ENCODE measurements around the gene GNB1L. TPM values are rescaled to one million over a fixed set of nuclear protein-coding genes. Genes with fewer than 3 reads are reported as not detected.

GNB1L gene
- polyA plus RNA-seq, 1 donor, result 4.4 TPM

DNA sequence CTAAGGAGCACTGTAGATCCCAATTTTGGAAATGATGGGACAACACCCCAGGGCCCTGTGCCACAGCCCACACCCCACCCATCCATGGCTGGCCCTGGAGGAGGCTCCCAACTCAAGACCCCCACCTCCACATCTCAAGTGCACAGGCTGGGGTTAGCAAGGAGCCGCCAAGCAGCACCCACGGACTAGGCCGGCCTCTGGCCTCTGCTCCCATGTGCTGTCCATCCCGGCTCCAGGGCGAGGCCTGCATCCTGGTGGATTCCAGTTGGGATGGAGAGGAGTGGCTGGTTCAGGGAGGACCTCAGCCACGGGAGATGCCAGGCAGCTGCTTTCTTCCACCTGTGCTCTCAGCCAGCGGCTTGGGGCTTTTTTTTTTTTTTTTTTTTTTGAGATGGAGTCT lies 43.5 kb upstream of the GNB1L start:
- peaks cover 5% of the 10 kb centered on the region for H3K4me1 ChIP-seq (ENCODE audit: control insufficient read depth, insufficient read depth, low read length)
- DNase-seq, result no peak
- H3K4me3 ChIP-seq (ENCODE audit: low read length), result no peak overlapping the region
- no peak overlapping the region for H3K27ac ChIP-seq (ENCODE audit: low read length)
- peaks cover 28% of the 10 kb centered on the region for H3K36me3 ChIP-seq (ENCODE audit: control insufficient read depth, insufficient read depth, low read length)
- no peaks in the 10 kb centered on the region for H3K27me3 ChIP-seq (ENCODE audit: control insufficient read depth, insufficient read depth, low read length)
- no peaks in the 10 kb centered on the region for H3K9me3 ChIP-seq (ENCODE audit: control insufficient read depth, low read depth, low read length)
- WGBS (ENCODE audit: insufficient coverage, low lambda C conversion rate), result no CpG with 5 or more reads among the region's 7 CpGs

GRCh38 chr22:19897726-19898125 lies 43.1 kb upstream of the GNB1L start:
- Histone ChIP-seq H3K4me3 (ENCODE audit: low read length) (no peak overlapping the region), H3K9me3 (ENCODE audit: control insufficient read depth, low read depth, low read length) (no peaks in the 10 kb centered on the region), H3K4me1 (ENCODE audit: control insufficient read depth, insufficient read depth, low read length) (peaks cover 7% of the 10 kb centered on the region), H3K27ac (ENCODE audit: low read length) (no peak overlapping the region), H3K27me3 (ENCODE audit: control insufficient read depth, insufficient read depth, low read length) (no peaks in the 10 kb centered on the region), H3K36me3 (ENCODE audit: control insufficient read depth, insufficient read depth, low read length) (peaks cover 29% of the 10 kb centered on the region)
- no CpG with 5 or more reads among the region's 16 CpGs for WGBS (ENCODE audit: insufficient coverage, low lambda C conversion rate)
- DNase-seq, result no peak

GRCh38 chr22:19896665-19897355 lies 42.1 kb upstream of the GNB1L start:
- no peak overlapping the region for H3K27ac ChIP-seq (ENCODE audit: low read length)
- peaks cover 29% of the 10 kb centered on the region for H3K36me3 ChIP-seq (ENCODE audit: control insufficient read depth, insufficient read depth, low read length)
- no peaks in the 10 kb centered on the region for H3K9me3 ChIP-seq (ENCODE audit: control insufficient read depth, low read depth, low read length)
- peaks cover 16% of the 10 kb centered on the region for H3K4me1 ChIP-seq (ENCODE audit: control insufficient read depth, insufficient read depth, low read length)
- no CpG with 5 or more reads among the region's 15 CpGs for WGBS (ENCODE audit: insufficient coverage, low lambda C conversion rate)
- no peak overlapping the region for H3K4me3 ChIP-seq (ENCODE audit: low read length)
- no peak for DNase-seq
- H3K27me3 ChIP-seq (ENCODE audit: control insufficient read depth, insufficient read depth, low read length), result no peaks in the 10 kb centered on the region

DNA sequence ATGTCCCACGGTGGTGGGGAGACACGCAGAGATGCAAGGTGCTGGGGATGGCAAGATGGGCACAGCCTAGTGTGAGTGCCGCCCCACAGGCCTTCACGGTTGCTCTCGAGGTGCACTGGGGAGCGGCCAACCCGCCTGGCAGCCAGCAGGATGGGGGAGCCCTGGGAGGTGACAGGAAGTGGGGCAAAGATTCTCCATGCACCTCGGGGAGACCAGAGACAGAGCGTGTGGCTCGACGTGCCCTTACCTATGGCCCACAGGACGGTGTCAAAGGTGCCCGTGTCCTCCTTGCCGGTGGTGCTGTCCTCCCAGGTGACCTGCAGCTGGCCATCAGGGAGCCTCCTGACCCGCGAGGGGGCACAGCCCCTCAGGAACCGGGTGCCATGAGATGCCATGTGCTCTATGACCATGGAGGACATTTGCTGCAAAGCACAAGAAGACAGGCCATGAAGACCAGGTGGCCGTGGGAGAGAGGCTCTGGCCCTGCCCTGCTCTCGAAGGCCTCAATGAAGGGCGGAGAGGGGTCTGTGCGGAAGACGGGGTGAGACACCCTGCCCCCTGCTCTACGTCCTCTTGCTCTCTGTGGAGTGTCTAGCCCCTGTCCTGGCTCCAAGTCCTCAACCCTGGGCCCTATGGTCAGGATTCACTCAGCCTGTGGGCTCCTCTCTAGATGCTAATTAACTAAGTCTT lies 40.6 kb upstream of the GNB1L start:
- no peak overlapping the region for H3K27ac ChIP-seq (ENCODE audit: low read length)
- no peaks in the 10 kb centered on the region for H3K9me3 ChIP-seq (ENCODE audit: control insufficient read depth, low read depth, low read length)
- H3K36me3 ChIP-seq (ENCODE audit: control insufficient read depth, insufficient read depth, low read length), result peaks cover 31% of the 10 kb centered on the region
- H3K27me3 ChIP-seq (ENCODE audit: control insufficient read depth, insufficient read depth, low read length), result no peaks in the 10 kb centered on the region
- H3K4me1 ChIP-seq (ENCODE audit: control insufficient read depth, insufficient read depth, low read length), result peaks cover 23% of the 10 kb centered on the region
- no peak for DNase-seq
- H3K4me3 ChIP-seq (ENCODE audit: low read length), result no peak overlapping the region
- WGBS (ENCODE audit: insufficient coverage, low lambda C conversion rate), result no CpG with 5 or more reads among the region's 23 CpGs

DNA sequence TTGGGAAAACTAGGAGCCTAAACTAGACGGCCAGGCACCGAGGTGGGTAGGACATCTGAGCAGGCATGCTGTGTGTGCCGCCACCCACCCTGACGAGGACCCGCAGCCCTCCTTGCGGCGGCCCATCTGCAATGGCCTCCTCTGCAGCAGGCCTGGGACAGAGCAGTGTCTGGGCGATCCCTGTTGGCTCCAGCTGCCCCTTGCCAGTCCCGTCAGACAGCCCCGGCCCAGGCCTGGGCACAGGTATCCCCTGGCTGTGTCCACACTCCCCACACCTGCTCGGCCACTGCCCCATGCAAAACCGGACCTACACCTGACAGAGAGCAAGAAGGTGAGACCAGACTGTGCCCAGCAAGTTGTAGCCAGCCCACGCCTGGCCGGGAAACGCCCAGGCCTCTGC lies 38.7 kb upstream of the GNB1L start:
- H3K4me1 ChIP-seq (ENCODE audit: control insufficient read depth, insufficient read depth, low read length), result peaks cover 23% of the 10 kb centered on the region
- 80% methylated on average over 2 of the region's 15 CpGs for WGBS (ENCODE audit: insufficient coverage, low lambda C conversion rate)
- H3K36me3 ChIP-seq (ENCODE audit: control insufficient read depth, insufficient read depth, low read length), result peaks cover 25% of the 10 kb centered on the region
- no peak overlapping the region for H3K4me3 ChIP-seq (ENCODE audit: low read length)
- H3K27ac ChIP-seq (ENCODE audit: low read length), result no peak overlapping the region
- DNase-seq, result no peak
- H3K27me3 ChIP-seq (ENCODE audit: control insufficient read depth, insufficient read depth, low read length), result no peaks in the 10 kb centered on the region
- no peaks in the 10 kb centered on the region for H3K9me3 ChIP-seq (ENCODE audit: control insufficient read depth, low read depth, low read length)

DNA sequence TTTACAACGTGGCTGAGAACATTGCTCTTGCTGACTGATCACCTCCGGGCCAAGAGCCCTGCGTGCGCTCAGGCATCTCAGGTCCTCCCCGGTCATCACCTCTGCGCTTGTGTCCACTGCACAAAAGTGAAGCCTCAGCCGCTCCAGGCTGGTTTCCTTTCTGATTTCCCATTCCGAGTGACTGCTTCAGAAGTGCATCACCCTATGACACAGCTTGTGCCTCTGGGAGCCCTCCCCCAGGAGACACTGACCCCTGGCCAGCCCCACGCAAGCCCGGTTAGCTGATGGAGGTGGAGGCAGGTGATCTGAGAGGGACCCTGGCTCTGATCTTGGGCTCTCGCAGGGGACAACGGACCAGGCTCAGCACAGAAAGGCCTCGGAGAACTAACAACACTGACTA lies 38.3 kb upstream of the GNB1L start:
- H3K9me3 ChIP-seq (ENCODE audit: control insufficient read depth, low read depth, low read length), result no peaks in the 10 kb centered on the region
- no CpG with 5 or more reads among the region's 13 CpGs for WGBS (ENCODE audit: insufficient coverage, low lambda C conversion rate)
- H3K27ac ChIP-seq (ENCODE audit: low read length), result no peak overlapping the region
- peaks cover 22% of the 10 kb centered on the region for H3K36me3 ChIP-seq (ENCODE audit: control insufficient read depth, insufficient read depth, low read length)
- no peaks in the 10 kb centered on the region for H3K27me3 ChIP-seq (ENCODE audit: control insufficient read depth, insufficient read depth, low read length)
- DNase-seq, result no peak
- peaks cover 23% of the 10 kb centered on the region for H3K4me1 ChIP-seq (ENCODE audit: control insufficient read depth, insufficient read depth, low read length)
- no peak overlapping the region for H3K4me3 ChIP-seq (ENCODE audit: low read length)

- WGBS (ENCODE audit: insufficient coverage, low lambda C conversion rate), result no CpG with 5 or more reads among the region's 24 CpGs
- Histone ChIP-seq H3K9me3 (ENCODE audit: control insufficient read depth, low read depth, low read length) (no peaks in the 10 kb centered on the region), H3K27ac (ENCODE audit: low read length) (no peak overlapping the region), H3K27me3 (ENCODE audit: control insufficient read depth, insufficient read depth, low read length) (no peaks in the 10 kb centered on the region), H3K36me3 (ENCODE audit: control insufficient read depth, insufficient read depth, low read length) (peaks cover 18% of the 10 kb centered on the region), H3K4me3 (ENCODE audit: low read length) (no peak overlapping the region), H3K4me1 (ENCODE audit: control insufficient read depth, insufficient read depth, low read length) (peaks cover 23% of the 10 kb centered on the region)
- DNase-seq, result peak in 1 of 2 donors; percentile 36
These were observed 37.7 kb upstream of the GNB1L start for GRCh38 chr22:19892257-19892879.

DNA sequence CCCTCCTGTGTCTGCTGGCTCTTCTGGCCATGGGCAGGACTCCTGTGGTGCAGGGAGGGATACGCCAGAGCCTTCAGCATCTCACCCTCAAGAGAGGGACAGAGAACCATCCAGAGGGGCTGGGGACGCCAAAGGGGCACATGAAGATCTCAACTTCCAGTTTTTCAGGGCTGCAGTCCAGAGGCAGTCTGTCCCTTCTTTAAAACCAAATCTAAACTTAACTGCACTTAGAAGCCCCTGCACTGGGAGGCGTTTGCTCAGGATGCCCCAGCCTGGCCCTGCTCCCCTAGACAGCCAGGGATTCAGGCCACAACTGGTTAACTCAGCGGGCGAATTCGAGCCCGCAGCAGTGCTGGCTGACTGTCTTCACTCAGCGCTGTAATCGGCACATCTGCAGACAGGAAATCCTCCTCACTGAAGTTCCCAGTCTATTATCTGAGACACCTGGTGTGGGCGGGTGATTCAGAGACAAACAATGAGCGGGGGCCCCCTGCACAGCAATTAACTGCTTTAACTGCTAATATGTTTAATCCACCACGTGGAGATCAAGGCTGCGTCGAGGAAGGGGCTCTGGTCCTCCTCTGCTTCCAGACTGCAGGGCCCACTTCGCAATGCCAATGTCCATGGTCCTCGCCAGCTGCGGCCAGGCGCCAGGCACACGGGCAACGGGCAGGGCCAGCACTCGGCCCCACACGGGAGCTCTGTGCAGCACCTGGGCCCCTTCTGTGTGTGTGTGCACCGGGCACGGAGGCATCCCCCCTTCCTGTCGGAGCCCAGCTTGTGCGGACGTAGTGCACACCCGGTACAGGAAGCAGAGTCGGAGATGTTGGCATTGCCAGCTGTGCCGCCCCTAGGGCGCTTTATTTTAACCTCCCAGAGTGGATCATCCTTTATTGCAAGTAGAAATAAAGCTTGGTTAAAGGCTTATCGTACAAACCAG lies 36.9 kb upstream of the GNB1L start:
- H3K27me3 ChIP-seq (ENCODE audit: control insufficient read depth, insufficient read depth, low read length), result no peaks in the 10 kb centered on the region
- peaks cover 21% of the 10 kb centered on the region for H3K36me3 ChIP-seq (ENCODE audit: control insufficient read depth, insufficient read depth, low read length)
- H3K4me3 ChIP-seq (ENCODE audit: low read length), result no peak overlapping the region
- no peaks in the 10 kb centered on the region for H3K9me3 ChIP-seq (ENCODE audit: control insufficient read depth, low read depth, low read length)
- no peak overlapping the region for H3K27ac ChIP-seq (ENCODE audit: low read length)
- no CpG with 5 or more reads among the region's 32 CpGs for WGBS (ENCODE audit: insufficient coverage, low lambda C conversion rate)
- peak; percentile 31 to 60 for DNase-seq
- H3K4me1 ChIP-seq (ENCODE audit: control insufficient read depth, insufficient read depth, low read length), result peaks cover 23% of the 10 kb centered on the region

DNA sequence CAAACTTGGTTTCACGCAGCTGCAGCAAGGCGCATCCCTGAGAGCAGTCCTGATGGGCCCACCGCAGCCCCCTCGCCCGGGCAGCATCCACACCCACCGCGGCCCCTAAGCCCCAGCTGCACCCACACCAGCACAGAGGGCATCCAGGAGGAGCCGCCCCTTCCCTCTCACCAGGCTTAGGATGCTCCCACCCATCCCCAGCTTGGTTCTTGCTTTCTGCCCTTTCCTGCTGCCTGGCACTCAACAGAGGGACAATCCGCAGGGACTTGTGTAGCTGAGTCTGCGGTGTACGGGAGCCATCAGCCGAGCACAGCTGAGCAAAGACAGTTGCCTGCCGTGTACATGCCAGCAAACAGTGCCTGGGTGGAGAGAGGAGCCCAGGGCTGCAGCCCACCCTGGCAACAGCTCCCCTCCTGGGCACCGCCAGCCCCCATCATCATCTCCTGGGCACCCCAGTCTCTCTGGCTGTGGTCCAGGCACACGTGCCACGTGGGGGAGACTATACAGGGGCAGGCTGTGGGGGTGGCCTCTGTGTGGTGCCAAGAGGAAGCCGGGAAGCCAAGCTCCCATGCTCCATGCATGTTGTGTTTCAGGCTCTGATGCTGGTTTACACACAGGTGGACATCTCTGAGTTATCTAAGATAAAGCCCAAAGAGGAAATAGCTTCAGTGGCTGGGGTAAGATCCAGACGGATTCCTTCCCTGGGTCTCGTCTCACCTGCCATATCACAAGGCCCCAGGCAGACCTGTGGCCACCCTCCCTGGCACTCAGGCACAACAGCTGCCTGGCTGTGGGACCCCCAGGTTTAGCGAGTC lies 36.0 kb upstream of the GNB1L start:
- Histone ChIP-seq H3K4me1 (ENCODE audit: control insufficient read depth, insufficient read depth, low read length) (peaks cover 23% of the 10 kb centered on the region), H3K9me3 (ENCODE audit: control insufficient read depth, low read depth, low read length) (no peaks in the 10 kb centered on the region), H3K27me3 (ENCODE audit: control insufficient read depth, insufficient read depth, low read length) (no peaks in the 10 kb centered on the region), H3K4me3 (ENCODE audit: low read length) (no peak overlapping the region), H3K27ac (ENCODE audit: low read length) (no peak overlapping the region), H3K36me3 (ENCODE audit: control insufficient read depth, insufficient read depth, low read length) (peaks cover 21% of the 10 kb centered on the region)
- DNase-seq, result no peak
- no CpG with 5 or more reads among the region's 20 CpGs for WGBS (ENCODE audit: insufficient coverage, low lambda C conversion rate)
